ENCODE measurements around the gene CD101.
A peak's percentile ranks its signal among the peaks of the same experiment; 100 is the strongest.

DNA sequence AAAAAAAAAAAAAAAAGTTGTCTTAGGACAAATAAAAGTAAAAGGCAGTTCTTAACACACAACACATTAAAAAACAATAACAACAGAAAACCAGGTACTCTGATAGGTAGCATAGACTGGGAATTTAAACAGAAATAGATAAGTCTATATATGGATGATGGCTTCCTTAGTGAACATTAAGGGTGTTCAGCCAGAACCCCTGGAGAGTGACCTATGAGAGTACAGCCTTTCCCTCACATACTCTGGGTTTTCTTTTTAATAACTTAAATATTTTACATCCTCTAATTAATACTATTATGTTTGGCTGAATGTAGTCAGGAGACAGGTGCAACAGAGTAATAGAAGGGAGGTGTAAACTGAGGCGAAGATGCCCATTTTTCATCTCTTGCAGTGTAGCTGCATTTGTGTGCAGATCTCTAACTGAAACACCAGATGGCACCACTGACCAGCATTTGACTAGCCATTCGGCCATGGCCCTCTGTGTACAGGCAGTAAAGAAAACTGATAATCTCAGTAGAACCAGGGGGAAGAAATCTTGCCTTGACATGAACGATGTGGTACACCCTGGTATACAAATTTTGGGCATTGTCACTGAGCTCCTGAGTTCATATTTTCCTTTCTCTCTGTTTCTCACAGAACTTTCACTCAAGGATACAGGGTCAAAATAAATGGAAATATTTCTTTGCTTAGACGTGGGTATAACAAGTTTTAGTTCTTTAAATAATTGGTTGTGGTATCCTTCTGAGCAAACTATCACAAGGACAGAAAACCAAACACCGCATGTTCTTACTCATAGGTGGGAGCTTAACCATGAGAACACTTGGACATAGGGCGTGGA lies 66.2 kb downstream of the CD101 start:
- TF ChIP-seq POLR2A (IDR thresholded peaks at IDR 0.05) = no peak
- TF ChIP-seq, protein P1, sequence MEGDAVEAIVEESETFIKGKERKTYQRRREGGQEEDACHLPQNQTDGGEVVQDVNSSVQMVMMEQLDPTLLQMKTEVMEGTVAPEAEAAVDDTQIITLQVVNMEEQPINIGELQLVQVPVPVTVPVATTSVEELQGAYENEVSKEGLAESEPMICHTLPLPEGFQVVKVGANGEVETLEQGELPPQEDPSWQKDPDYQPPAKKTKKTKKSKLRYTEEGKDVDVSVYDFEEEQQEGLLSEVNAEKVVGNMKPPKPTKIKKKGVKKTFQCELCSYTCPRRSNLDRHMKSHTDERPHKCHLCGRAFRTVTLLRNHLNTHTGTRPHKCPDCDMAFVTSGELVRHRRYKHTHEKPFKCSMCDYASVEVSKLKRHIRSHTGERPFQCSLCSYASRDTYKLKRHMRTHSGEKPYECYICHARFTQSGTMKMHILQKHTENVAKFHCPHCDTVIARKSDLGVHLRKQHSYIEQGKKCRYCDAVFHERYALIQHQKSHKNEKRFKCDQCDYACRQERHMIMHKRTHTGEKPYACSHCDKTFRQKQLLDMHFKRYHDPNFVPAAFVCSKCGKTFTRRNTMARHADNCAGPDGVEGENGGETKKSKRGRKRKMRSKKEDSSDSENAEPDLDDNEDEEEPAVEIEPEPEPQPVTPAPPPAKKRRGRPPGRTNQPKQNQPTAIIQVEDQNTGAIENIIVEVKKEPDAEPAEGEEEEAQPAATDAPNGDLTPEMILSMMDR (IDR thresholded peaks at IDR 0.05 in 8 of 11, conservative IDR thresholded peaks at IDR 0.05 in 3 of 11) = peak; percentile 27 to 80 (median 67)
- TF ChIP-seq POLR2AphosphoS5 (IDR thresholded peaks at IDR 0.05) = no peak

Data from spleen (tissue), 7 donors.